Mammary microvascular endothelial cell (primary cell): ENCODE measurements around the gene HRK. TPM values are rescaled to one million over a fixed set of nuclear protein-coding genes. Genes with fewer than 3 reads are reported as not detected.

Source experiments
- total RNA-seq: library from RNA; depleted of rRNA; stranded (reverse); fragments of >200 nt; gene quantifications from 2 replicates; pipeline ENCODE4 v1.2.3, GENCODE V29; 2015

HRK gene
- not detected in 2 replicates for total RNA-seq

DNA sequence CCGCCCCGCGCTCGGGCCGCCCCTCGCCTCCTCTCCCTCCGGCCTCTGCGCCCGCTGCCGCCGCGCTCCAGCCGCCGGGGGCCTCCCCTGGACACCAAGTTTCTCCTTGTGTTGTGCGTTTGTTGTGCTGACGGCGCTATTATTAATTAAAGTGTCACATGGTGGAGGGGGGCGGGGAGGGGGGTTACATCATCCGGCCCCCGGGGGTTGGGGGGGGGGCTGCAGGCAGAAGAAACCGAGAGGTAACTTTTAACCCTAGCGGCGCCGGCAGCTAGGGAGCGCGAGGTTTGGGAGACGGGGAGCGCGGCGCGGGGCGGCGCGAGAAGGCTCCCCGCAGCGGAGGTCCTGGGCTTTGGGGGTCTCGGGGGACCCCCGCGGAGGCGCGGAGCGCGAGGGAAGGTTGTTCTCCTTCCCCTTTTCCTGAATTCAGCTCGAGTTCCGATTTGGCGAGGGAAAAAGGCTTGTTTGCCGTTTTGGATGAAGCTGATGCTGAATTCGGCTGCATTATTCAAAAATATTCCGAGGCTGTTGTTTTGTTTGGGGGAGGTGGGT, at the start of gene HRK:
Gene HRK (minus strand): TSS at position 117 of the 552 bp plus-strand sequence. CDS start 134 bp downstream, outside the sequence.

DNA sequence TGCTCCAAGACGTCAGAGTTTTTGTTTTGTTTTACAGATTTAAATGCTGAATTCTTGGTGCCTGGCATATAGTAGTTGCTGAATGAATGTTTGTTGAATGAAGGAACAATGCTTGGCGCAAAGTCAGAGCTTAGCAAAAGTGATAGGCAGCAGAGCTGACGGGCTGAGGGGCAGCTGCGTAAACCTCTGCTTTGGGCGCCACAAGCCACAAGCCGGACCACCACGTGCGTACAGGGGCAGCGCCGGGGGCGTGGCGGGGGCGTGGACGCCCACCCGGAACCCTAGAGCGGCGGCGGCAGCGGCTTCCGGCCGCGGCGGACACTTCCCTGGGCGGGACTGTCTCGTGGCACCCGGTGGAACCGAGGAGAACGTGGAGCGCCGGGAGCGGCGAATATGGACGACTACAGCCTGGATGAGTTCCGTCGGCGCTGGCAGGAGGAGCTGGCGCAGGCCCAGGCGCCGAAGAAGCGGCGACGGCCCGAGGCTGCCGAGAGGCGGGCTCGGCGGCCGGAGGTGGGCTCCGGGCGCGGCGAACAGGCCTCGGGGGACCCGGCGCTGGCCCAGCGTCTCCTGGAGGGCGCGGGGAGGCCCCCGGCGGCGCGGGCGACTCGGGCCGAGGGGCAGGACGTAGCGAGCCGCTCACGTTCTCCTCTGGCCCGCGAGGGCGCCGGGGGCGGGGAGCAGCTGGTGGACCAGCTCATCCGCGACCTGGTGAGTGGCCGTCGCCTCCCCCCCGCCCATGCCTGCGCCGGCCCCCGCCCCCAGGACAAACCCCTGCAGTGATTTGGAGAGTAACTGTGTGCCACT, 29.6 kb upstream of the HRK start, which contains the start of gene FBXW8:
Gene FBXW8 (plus strand): TSS at position 306 of the 807 bp plus-strand sequence. CDS start 88 bp downstream, at position 394.

Other genes starting within 250 kb of the HRK start
- 28.9 and 34.2 TPM in 2 replicates for gene SPRING1, start 143.4 kb downstream of the HRK start, total RNA-seq
- gene RNFT2, start 143.1 kb downstream of the HRK start, total RNA-seq, result 2.3 and 3.7 TPM in 2 replicates
- gene FBXW8, start 29.5 kb upstream of the HRK start, total RNA-seq, result 9.7 and 9.9 TPM in 2 replicates
- gene TESC, start 218.0 kb upstream of the HRK start, total RNA-seq, result 0.10 and 0.40 TPM in 2 replicates